ENCODE data around the gene PPFIBP1.
"Not testable (repeated sequence)": the region's sequence is repeated elsewhere in the genome, so short reads cannot be mapped to it uniquely, and the experiment has no call there.

The PPFIBP1 gene

DNA sequence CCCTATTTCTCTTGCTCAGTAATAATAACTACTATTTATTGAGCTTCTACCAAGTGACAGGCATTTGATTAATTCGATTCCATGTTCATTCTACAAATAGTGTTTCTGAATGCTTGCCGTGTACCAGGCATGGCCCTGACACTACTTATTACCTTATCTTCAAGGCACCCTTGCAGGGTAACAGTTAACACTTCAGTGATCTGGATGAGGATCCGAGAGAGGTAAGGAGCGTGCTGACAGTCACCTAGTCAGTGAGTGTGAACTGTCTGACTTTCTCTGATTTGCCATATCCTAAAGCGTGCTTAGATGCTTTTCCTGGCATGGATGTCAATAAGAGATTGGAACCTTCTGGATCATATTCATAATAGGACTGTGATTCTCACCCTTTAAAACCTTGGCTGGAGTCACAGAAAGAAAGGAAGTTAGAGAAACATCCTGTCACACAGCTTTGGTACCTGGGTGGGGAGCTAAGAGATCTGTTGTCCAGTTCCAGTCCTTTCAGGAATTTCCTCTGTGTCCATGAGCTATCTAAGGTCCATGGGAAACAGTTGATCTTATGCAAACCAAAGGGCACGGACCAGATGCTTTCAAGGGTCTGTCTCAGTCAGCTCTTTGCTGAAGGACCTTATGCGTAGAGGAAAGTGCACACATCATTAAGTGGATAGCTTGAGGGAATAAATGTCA is 54.8 kb downstream of the PPFIBP1 start:
- TF ChIP-seq CTCF (conservative IDR thresholded peaks at IDR 0.05; ENCODE audit: low read depth, low read length), result no peak
- H3K4me3 ChIP-seq (ENCODE audit: low read depth, low read length), result no peak overlapping the region
- DNase-seq (ENCODE audit: low read depth), result no peak

GRCh38 chr12:27580561-27581330 is 56.7 kb downstream of the PPFIBP1 start:
- no peak for DNase-seq (ENCODE audit: low read depth)
- H3K4me3 ChIP-seq (ENCODE audit: low read depth, low read length), result no peak overlapping the region
- TF ChIP-seq CTCF (conservative IDR thresholded peaks at IDR 0.05; ENCODE audit: low read depth, low read length), result no peak

DNA sequence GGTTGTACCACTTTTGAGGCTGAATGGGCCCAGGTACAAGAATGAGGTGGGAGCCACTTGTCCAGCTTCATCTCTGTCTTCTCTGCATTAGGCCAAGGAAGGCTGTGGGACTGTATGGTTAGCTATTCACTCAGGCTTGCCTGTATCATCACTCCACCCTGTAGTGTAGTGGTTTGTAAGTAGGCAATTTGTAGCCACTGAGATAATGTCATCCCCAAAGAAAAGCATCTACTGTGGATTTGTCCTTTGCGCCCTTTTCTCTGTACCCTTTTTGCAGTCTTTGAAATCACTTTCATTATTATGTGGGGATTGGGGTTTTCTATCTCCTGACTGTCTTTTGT is 57.3 kb downstream of the PPFIBP1 start:
- H3K4me3 ChIP-seq (ENCODE audit: low read depth, low read length); DNase-seq (ENCODE audit: low read depth): not testable (repeated sequence)

DNA sequence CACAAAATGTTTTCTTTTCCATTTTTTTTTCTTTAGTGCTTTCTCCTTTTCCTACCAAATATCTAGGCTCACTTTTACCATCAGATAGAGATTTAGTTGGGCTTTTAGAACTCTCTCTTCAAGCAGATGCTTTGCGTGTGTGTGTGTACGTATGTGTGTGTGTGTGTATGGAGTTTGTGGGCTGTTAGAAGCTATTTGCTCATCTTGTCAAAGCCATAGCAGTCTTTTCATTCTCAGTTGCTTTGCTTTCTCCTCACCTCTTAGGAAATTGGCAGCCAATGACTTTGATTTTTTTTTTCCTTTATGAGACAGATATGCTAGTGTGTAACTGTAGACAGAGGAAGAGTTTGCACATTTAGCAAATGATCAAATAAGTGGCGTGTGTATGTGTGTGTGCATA is 57.8 kb downstream of the PPFIBP1 start:
- DNase-seq (ENCODE audit: low read depth), result peak; percentile 66

DNA sequence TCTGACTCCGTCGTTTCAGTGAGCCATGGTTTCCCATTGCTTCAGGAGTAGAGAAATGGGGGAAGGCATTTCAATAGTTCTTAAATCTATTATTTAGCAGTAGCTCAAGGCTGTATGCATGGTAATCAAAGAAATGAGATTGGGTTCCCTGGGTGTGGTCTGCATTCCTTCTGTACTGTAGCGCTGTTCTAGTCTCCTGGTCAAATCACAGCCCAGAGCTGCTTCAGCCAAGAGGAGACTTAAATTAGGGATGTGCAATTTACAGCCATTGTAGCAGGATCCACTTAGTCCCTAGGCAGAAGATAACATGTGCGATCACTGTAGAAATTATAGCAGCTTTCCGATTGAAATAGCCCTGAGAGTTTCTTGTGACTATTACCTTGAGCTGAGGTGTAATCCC is 58.4 kb downstream of the PPFIBP1 start:
- DNase-seq (ENCODE audit: low read depth); H3K4me3 ChIP-seq (ENCODE audit: low read depth, low read length): not testable (repeated sequence)

More for the DNA sequence above, 57.8 kb downstream of the PPFIBP1 start:
- not testable (repeated sequence) for H3K4me3 ChIP-seq (ENCODE audit: low read depth, low read length)

GRCh38 chr12:27583057-27583797 is 59.2 kb downstream of the PPFIBP1 start:
- peak; percentile 78 for DNase-seq (ENCODE audit: low read depth)
- no peak for TF ChIP-seq CTCF (conservative IDR thresholded peaks at IDR 0.05; ENCODE audit: low read depth, low read length)
- no peak overlapping the region for H3K4me3 ChIP-seq (ENCODE audit: low read depth, low read length)

GRCh38 chr12:27583981-27584380 is 60.0 kb downstream of the PPFIBP1 start:
- DNase-seq (ENCODE audit: low read depth), result no peak
- H3K4me3 ChIP-seq (ENCODE audit: low read depth, low read length), result no peak overlapping the region
- no peak for TF ChIP-seq CTCF (conservative IDR thresholded peaks at IDR 0.05; ENCODE audit: low read depth, low read length)

GRCh38 chr12:27585739-27586265 is 61.8 kb downstream of the PPFIBP1 start:
- no peak for TF ChIP-seq CTCF (conservative IDR thresholded peaks at IDR 0.05; ENCODE audit: low read depth, low read length)
- no peak overlapping the region for H3K4me3 ChIP-seq (ENCODE audit: low read depth, low read length)
- no peak for DNase-seq (ENCODE audit: low read depth)

GRCh38 chr12:27588075-27588730 is 64.2 kb downstream of the PPFIBP1 start:
- H3K4me3 ChIP-seq (ENCODE audit: low read depth, low read length); DNase-seq (ENCODE audit: low read depth): not testable (repeated sequence)
